Spinal cord (tissue), 10 donors: ENCODE results near the gene SMIM41. TPM values are rescaled to one million over a fixed set of nuclear protein-coding genes. Genes with fewer than 3 reads are reported as not detected.

Experiments used
- DNase-seq, 6 donors: peaks; one replicate each; pipeline versions ENCODE4 v3.0.0 to v3.0.0-alpha.2; 2013 to 2015; ENCODE audit warnings: low spot score in 6 of 6, low read depth in 4 of 6
- H3K27ac ChIP-seq: one replicate; pipeline ENCODE4 v1.5.1; 2013; ENCODE audit warnings: low read depth, low read length, control low read depth
- H3K27me3 ChIP-seq: one replicate; pipeline ENCODE4 v1.6.1; 2013; ENCODE audit warnings: low read length; ENCODE audit not compliant: control insufficient read depth, insufficient read depth
- H3K36me3 ChIP-seq: one replicate; pipeline ENCODE4 v1.6.1; 2013; ENCODE audit warnings: low read length; ENCODE audit not compliant: control insufficient read depth, insufficient read depth
- H3K4me1 ChIP-seq: one replicate; pipeline ENCODE4 v1.6.1; 2013; ENCODE audit warnings: low read length; ENCODE audit not compliant: control insufficient read depth, insufficient read depth
- H3K4me3 ChIP-seq: one replicate; pipeline ENCODE4 v1.5.1; 2013; ENCODE audit warnings: low read depth, low read length, control low read depth
- H3K9me3 ChIP-seq: one replicate; pipeline ENCODE4 v1.6.1; 2013; ENCODE audit warnings: low read length; ENCODE audit not compliant: control insufficient read depth, insufficient read depth
- WGBS: methylation state at CpG from one replicate; pipeline ENCODE4 v1.1.5; 2013; ENCODE audit warnings: missing lambda C conversion rate; ENCODE audit not compliant: insufficient coverage; 5-methylcytosine and 5-hydroxymethylcytosine counted together
- polyA plus RNA-seq, 2 donors: library from polyadenylated mRNA; unstranded; fragments of 120-200 nt; gene quantifications; one replicate each; pipeline ENCODE4 v1.2.1, GENCODE V29; 2013; ENCODE audit not compliant: insufficient read length in 2 of 2
- total RNA-seq, 2 donors: library from RNA; depleted of rRNA in 1 of 2; stranded (reverse); fragments of 120-200 nt in 1 of 2; fragments of >200 nt in 1 of 2; gene quantifications; one replicate each; pipeline versions ENCODE4 v1.2.3 to v1.2.4, GENCODE V29; 2013 to 2014
- donor health status: healthy.

The SMIM41 gene
- total and polyA plus RNA-seq, 4 donors: 0.23 to 0.79 (median 0.46) TPM

GRCh38 chr12:52049688-52050087 lies 29.8 kb upstream of the SMIM41 start:
- Histone ChIP-seq H3K4me1 (peaks cover 53% of the 10 kb centered on the region), H3K9me3 (no peaks in the 10 kb centered on the region), H3K27ac (no peak overlapping the region), H3K36me3 (peaks cover 35% of the 10 kb centered on the region), H3K4me3 (no peak overlapping the region), H3K27me3 (no peaks in the 10 kb centered on the region)
- 95% methylated on average over 4 of the region's 5 CpGs for WGBS
- DNase-seq: no peak

- Histone ChIP-seq H3K4me1 (peaks cover 59% of the 10 kb centered on the region), H3K27ac (peak overlapping the region; percentile 86), H3K36me3 (peaks cover 37% of the 10 kb centered on the region), H3K27me3 (no peaks in the 10 kb centered on the region), H3K4me3 (peak overlapping the region; percentile 49), H3K9me3 (no peaks in the 10 kb centered on the region)
- no peak for DNase-seq
- WGBS: 28% methylated on average over 15 of the region's 16 CpGs
Measured at GRCh38 chr12:52050116-52050757, 29.3 kb upstream of the SMIM41 start.

- Histone ChIP-seq H3K27ac (peak within 1 kb of the TSS; percentile 86), H3K9me3 (no peaks in the 10 kb centered on the region), H3K27me3 (no peaks in the 10 kb centered on the region), H3K4me1 (peaks cover 60% of the 10 kb centered on the region), H3K4me3 (peak within 1 kb of the TSS; percentile 55), H3K36me3 (peaks cover 34% of the 10 kb centered on the region)
- WGBS: under 1% methylated on average over 74 of the region's 77 CpGs
- peak in 4 of 6 donors; percentile 68 to 95 (median 79) for DNase-seq
Measured at GRCh38 chr12:52050758-52051541, 28.6 kb upstream of the SMIM41 start, which contains the start of gene NR4A1. Gene NR4A1 (plus strand): TSS chr12:52051442. CDS start chr12:52054329, 2,887 bp downstream.

GRCh38 chr12:52052468-52053186 lies 26.9 kb upstream of the SMIM41 start:
- no peak for DNase-seq
- peaks cover 40% of the 10 kb centered on the region for H3K36me3 ChIP-seq
- peaks cover 73% of the 10 kb centered on the region for H3K4me1 ChIP-seq
- peak overlapping the region; percentile 55 for H3K4me3 ChIP-seq
- H3K27me3 ChIP-seq: no peaks in the 10 kb centered on the region
- WGBS: 83% methylated on average over 1 of the region's 7 CpGs
- no peaks in the 10 kb centered on the region for H3K9me3 ChIP-seq
- H3K27ac ChIP-seq: peak overlapping the region; percentile 64

GRCh38 chr12:52053536-52054209 lies 25.8 kb upstream of the SMIM41 start:
- Histone ChIP-seq H3K27me3 (no peaks in the 10 kb centered on the region), H3K4me3 (peak overlapping the region; percentile 55), H3K36me3 (peaks cover 42% of the 10 kb centered on the region), H3K27ac (peak overlapping the region; percentile 64), H3K9me3 (no peaks in the 10 kb centered on the region), H3K4me1 (peaks cover 77% of the 10 kb centered on the region)
- no peak for DNase-seq
- WGBS: 79% methylated on average over 5 of the region's 9 CpGs

GRCh38 chr12:52054231-52054832 lies 25.2 kb upstream of the SMIM41 start:
- Histone ChIP-seq H3K27ac (peak overlapping the region; percentile 64), H3K4me3 (peak overlapping the region; percentile 55), H3K27me3 (no peaks in the 10 kb centered on the region), H3K9me3 (no peaks in the 10 kb centered on the region), H3K4me1 (peaks cover 83% of the 10 kb centered on the region), H3K36me3 (peaks cover 48% of the 10 kb centered on the region)
- no peak for DNase-seq
- 90% methylated on average over 21 of the region's 21 CpGs for WGBS

- H3K4me1 ChIP-seq: peaks cover 85% of the 10 kb centered on the region
- peak overlapping the region; percentile 55 for H3K4me3 ChIP-seq
- peak overlapping the region; percentile 64 for H3K27ac ChIP-seq
- DNase-seq: no peak
- H3K27me3 ChIP-seq: no peaks in the 10 kb centered on the region
- H3K9me3 ChIP-seq: no peaks in the 10 kb centered on the region
- peaks cover 48% of the 10 kb centered on the region for H3K36me3 ChIP-seq
- 85% methylated on average over 12 of the region's 21 CpGs for WGBS
Measured at GRCh38 chr12:52054833-52055730, 24.4 kb upstream of the SMIM41 start.
